Thoracic aorta (tissue), 2 donors: Measurements from ENCODE around the gene HNRNPC. TPM values are rescaled to one million over a fixed set of nuclear protein-coding genes. Genes with fewer than 3 reads are reported as not detected.
"Not testable (repeated sequence)": the region's sequence is repeated elsewhere in the genome, so short reads cannot be mapped to it uniquely, and the experiment has no call there.

Experiments used
- ATAC-seq: fragments of 150-250 bp; one replicate; pipeline ENCODE4 v1.8.0; 2017; ENCODE audit warnings: low read depth; ENCODE audit not compliant: insufficient number of reproducible peaks, low FRiP score
- DNase-seq: peaks from one replicate; pipeline ENCODE4 v3.0.0-alpha.2; 2020; ENCODE audit warnings: low spot score
- H3K27ac ChIP-seq, 2 donors: fragments of 200-600 bp; sonication (generic); 1 replicate in 1 of 2; 2 replicates in 1 of 2; pipeline ENCODE4 v1.5.1; 2016; ENCODE audit warnings: mild to moderate bottlenecking in 2 of 2, moderate library complexity in 2 of 2
- H3K27me3 ChIP-seq: fragments of 200-600 bp; sonication (generic); replicated peaks from 2 replicates; pipeline ENCODE4 v1.6.0; 2016; ENCODE audit warnings: mild to moderate bottlenecking; ENCODE audit not compliant: insufficient read depth
- H3K36me3 ChIP-seq: fragments of 200-600 bp; sonication (generic); one replicate; pipeline ENCODE4 v1.5.1; 2016
- H3K4me1 ChIP-seq, 2 donors: fragments of 200-600 bp; sonication (generic); 1 replicate in 1 of 2; 2 replicates in 1 of 2; pipeline versions ENCODE4 v1.5.1 to v1.6.0; 2016; ENCODE audit warnings: low read depth in 2 of 2, mild to moderate bottlenecking in 1 of 2; ENCODE audit not compliant: control insufficient read depth in 1 of 2
- H3K4me3 ChIP-seq: fragments of 200-600 bp; sonication (generic); 2 replicates; pipeline ENCODE4 v1.5.1; 2016; ENCODE audit warnings: mild to moderate bottlenecking
- H3K9me3 ChIP-seq: fragments of 200-600 bp; sonication (generic); 2 replicates; pipeline ENCODE4 v1.5.1; 2016
- CTCF ChIP-seq: fragments of 200-600 bp; sonication (generic); IDR thresholded peaks from one replicate; pipeline ENCODE4 v1.5.1; 2019; ENCODE audit warnings: antibody characterized with exemption
- total RNA-seq, 2 donors: library from RNA; depleted of rRNA; stranded (reverse); fragments of >200 nt; gene quantifications; one replicate each; pipeline versions ENCODE4 v1.1.0 to v1.2.3, GENCODE V29; 2016

HNRNPC gene
- total RNA-seq, 2 donors from 2014 or later: 208 to 422 TPM

GRCh38 chr14:21287168-21287567, 17.9 kb upstream of the HNRNPC start:
- ATAC-seq (no peak), DNase-seq (no peak)
- H3K4me1 ChIP-seq: no peaks in the 10 kb centered on the region
- no peak overlapping the region for H3K4me3 ChIP-seq
- no peaks in the 10 kb centered on the region for H3K9me3 ChIP-seq
- no peaks in the 10 kb centered on the region for H3K36me3 ChIP-seq
- no peak overlapping the region for H3K27ac ChIP-seq
- no peaks in the 10 kb centered on the region for H3K27me3 ChIP-seq
- TF ChIP-seq CTCF: no peak

- not testable (repeated sequence) for H3K27ac ChIP-seq, H3K36me3 ChIP-seq, H3K27me3 ChIP-seq, H3K4me1 ChIP-seq, DNase-seq, H3K4me3 ChIP-seq, H3K9me3 ChIP-seq, ATAC-seq
Measured at GRCh38 chr14:21286516-21286915, 17.3 kb upstream of the HNRNPC start.

- not testable (repeated sequence) for H3K36me3 ChIP-seq, H3K9me3 ChIP-seq, H3K4me3 ChIP-seq, ATAC-seq, H3K27me3 ChIP-seq, DNase-seq, H3K27ac ChIP-seq, H3K4me1 ChIP-seq
Measured at GRCh38 chr14:21281917-21282316, 12.7 kb upstream of the HNRNPC start.

DNA sequence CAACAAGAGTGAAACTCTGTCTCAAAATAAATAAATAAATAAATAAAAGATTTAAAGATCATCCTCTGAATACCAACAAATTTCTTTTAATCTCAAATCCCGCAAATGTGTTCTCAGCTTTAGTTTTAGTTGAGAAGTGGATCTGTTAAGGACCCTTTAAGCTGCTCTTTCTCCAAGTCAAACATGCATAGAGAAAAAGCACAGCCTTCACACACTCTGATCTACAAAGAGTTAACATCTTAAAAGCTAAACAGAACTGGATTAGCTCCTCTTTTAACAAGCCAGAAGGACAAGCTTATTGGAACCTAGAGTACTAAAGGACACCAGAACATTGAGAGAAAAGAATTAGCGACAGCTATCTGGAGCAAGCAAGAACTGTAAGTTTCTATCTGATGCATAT, 10.5 kb upstream of the HNRNPC start, which contains the start of gene RPGRIP1:
TSS of gene RPGRIP1 (plus strand) at position 301 of the 400 bp plus-strand sequence. CDS start 7,894 bp downstream, outside the sequence.
- Histone ChIP-seq H3K9me3 (no peaks in the 10 kb centered on the region), H3K36me3 (no peaks in the 10 kb centered on the region), H3K4me1 (no peaks in the 10 kb centered on the region), H3K27me3 (no peaks in the 10 kb centered on the region), H3K4me3 (no peak within 1 kb of the TSS), H3K27ac (no peak within 1 kb of the TSS)
- no peak for TF ChIP-seq CTCF
- DNase-seq (no peak), ATAC-seq (no peak)

GRCh38 chr14:21278632-21279031, 9.4 kb upstream of the HNRNPC start:
- no peak for TF ChIP-seq CTCF
- Histone ChIP-seq H3K4me3 (no peak overlapping the region), H3K9me3 (no peaks in the 10 kb centered on the region), H3K36me3 (no peaks in the 10 kb centered on the region), H3K27me3 (no peaks in the 10 kb centered on the region), H3K4me1 (no peaks in the 10 kb centered on the region), H3K27ac (no peak overlapping the region)
- DNase-seq (no peak), ATAC-seq (no peak)

DNA sequence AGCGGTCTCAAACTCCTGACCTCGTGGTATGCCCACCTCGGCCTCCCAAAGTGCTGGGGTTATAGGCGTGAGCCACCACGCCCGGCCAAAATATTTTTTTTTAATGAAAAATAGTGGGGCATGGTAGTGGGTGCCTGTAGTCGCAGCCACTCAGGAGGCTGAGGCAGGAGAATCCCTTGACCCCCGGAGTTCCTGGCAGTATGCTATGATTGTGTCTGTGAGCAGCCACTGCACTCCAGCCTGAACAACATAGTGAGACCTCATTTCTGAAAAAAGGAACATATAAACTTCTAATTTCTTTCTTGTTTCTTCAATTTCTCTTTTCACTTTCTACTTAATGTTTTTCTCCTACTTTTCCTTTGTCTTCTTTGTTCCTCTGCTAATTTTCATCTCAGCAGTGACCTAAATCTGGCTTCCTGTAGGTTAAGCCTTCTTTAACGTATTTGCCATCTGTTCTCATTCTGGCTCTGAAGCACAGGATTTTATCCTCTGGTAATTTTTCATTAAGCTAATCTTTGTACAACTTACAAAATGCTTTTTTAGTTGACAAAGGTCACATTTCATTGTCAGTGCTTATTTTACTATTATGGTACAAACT, 6.1 kb upstream of the HNRNPC start:
- H3K9me3 ChIP-seq: no peaks in the 10 kb centered on the region
- no peak overlapping the region for H3K27ac ChIP-seq
- no peaks in the 10 kb centered on the region for H3K36me3 ChIP-seq
- no peak for DNase-seq
- no peak overlapping the region for H3K4me3 ChIP-seq
- ATAC-seq: no peak
- H3K4me1 ChIP-seq: no peaks in the 10 kb centered on the region
- TF ChIP-seq CTCF: no peak
- no peaks in the 10 kb centered on the region for H3K27me3 ChIP-seq

DNA sequence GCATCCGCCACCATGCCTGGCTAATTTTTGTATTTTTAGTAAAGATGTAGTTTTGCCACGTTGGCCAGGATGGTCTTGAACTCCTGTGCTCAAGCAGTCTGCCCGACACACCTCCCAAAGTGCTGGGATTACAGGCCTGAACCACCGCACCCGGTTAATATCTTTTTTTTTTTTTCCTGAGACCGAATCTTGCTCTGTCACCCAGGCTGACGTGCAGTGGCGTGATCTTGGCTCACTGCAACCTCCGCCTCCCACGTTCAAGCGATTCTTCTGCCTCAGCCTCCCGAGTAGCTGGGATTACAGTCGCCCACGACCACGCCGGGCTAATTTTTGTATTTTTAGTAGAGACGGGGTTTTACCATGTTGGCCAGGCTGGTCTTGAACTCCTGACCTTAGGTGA, 3.4 kb upstream of the HNRNPC start:
- not testable (repeated sequence) for H3K27me3 ChIP-seq, H3K36me3 ChIP-seq, H3K9me3 ChIP-seq, DNase-seq, H3K27ac ChIP-seq, ATAC-seq, H3K4me3 ChIP-seq, H3K4me1 ChIP-seq
